Caki2 (cell line): ENCODE results near the gene TMPRSS11E. TPM values are rescaled to one million over a fixed set of nuclear protein-coding genes. Genes with fewer than 3 reads are reported as not detected.
"Not testable (repeated sequence)": the region's sequence is repeated elsewhere in the genome, so short reads cannot be mapped to it uniquely, and the experiment has no call there.

Experiments used
- DNase-seq: peaks from one replicate; pipeline ENCODE4 v3.0.0-alpha.2; 2015; ENCODE audit warnings: low read depth
- in situ Hi-C: cut with HindIII; loops from 2 replicates; pipeline ENCODE4 v1.10.0; 2016; ENCODE audit warnings: low sequenced_read_pairs, low pct_unique_long_range_greater_than_20kb, mixed read lengths
- total RNA-seq: library from RNA; depleted of rRNA; stranded (reverse); fragments of >200 nt; shearing (Covaris generic); gene quantifications from 2 replicates; pipeline ENCODE4 v1.2.3, GENCODE V29; 2014; ENCODE audit warnings: low replicate concordance

TMPRSS11E gene
- total RNA-seq, 1 experiment from 2014 or later: not detected

GRCh38 chr4:68451246-68452211 is 4.3 kb downstream of the TMPRSS11E start:
- in situ Hi-C loops: no loop called here
- no peak for DNase-seq

- in situ Hi-C loops: no loop called here
- no peak for DNase-seq
Measured at GRCh38 chr4:68460085-68460484, 12.8 kb downstream of the TMPRSS11E start.

GRCh38 chr4:68461790-68462189 is 14.5 kb downstream of the TMPRSS11E start:
- DNase-seq: no peak
- in situ Hi-C loops: no loop called here

- DNase-seq: no peak
- in situ Hi-C loops: no loop called here
Measured at GRCh38 chr4:68462691-68463090, 15.4 kb downstream of the TMPRSS11E start.

- in situ Hi-C loops: no loop called here
- DNase-seq: no peak
Measured at GRCh38 chr4:68463796-68464195, 16.5 kb downstream of the TMPRSS11E start.

- no peak for DNase-seq
- in situ Hi-C loops: no loop called here
Measured at GRCh38 chr4:68465058-68465457, 17.8 kb downstream of the TMPRSS11E start.

GRCh38 chr4:68466185-68466584 is 18.9 kb downstream of the TMPRSS11E start:
- DNase-seq: peak; percentile 82
- in situ Hi-C loops: no loop called here

GRCh38 chr4:68466751-68467150 is 19.5 kb downstream of the TMPRSS11E start:
- in situ Hi-C loops: no loop called here
- DNase-seq: no peak

- in situ Hi-C loops: no loop called here
Measured at GRCh38 chr4:68469482-68469881, 22.2 kb downstream of the TMPRSS11E start.

GRCh38 chr4:68476191-68476590 is 28.9 kb downstream of the TMPRSS11E start:
- DNase-seq: no peak

More at GRCh38 chr4:68469482-68469881, 22.2 kb downstream of the TMPRSS11E start:
- no peak for DNase-seq

GRCh38 chr4:68489338-68489737 is 42.1 kb downstream of the TMPRSS11E start:
- in situ Hi-C loops: no loop called here

More at GRCh38 chr4:68476191-68476590, 28.9 kb downstream of the TMPRSS11E start:
- in situ Hi-C loops: no loop called here

GRCh38 chr4:68490826-68491457 is 43.7 kb downstream of the TMPRSS11E start:
- in situ Hi-C loops: no loop called here
- no peak for DNase-seq

More at GRCh38 chr4:68489338-68489737, 42.1 kb downstream of the TMPRSS11E start:
- DNase-seq: no peak

- no peak for DNase-seq
- in situ Hi-C loops: no loop called here
Measured at GRCh38 chr4:68494688-68495087, 47.4 kb downstream of the TMPRSS11E start.

GRCh38 chr4:68498413-68499007 is 51.2 kb downstream of the TMPRSS11E start:
- DNase-seq: peak; percentile 58
- in situ Hi-C loops: no loop called here

GRCh38 chr4:68499021-68499420 is 51.8 kb downstream of the TMPRSS11E start:
- in situ Hi-C loops: no loop called here
- no peak for DNase-seq

GRCh38 chr4:68503462-68503861 is 56.2 kb downstream of the TMPRSS11E start:
- DNase-seq, in situ Hi-C loops: not testable (repeated sequence)

- DNase-seq, in situ Hi-C loops: not testable (repeated sequence)
Measured at GRCh38 chr4:68504836-68505235, 57.6 kb downstream of the TMPRSS11E start.

GRCh38 chr4:68505452-68505851 is 58.2 kb downstream of the TMPRSS11E start:
- in situ Hi-C loops, DNase-seq: not testable (repeated sequence)

- DNase-seq: no peak
- in situ Hi-C loops: no loop called here
Measured at GRCh38 chr4:68518889-68519288, 71.6 kb downstream of the TMPRSS11E start.
